A549 (cell line): ENCODE data around the gene MMP25.
"Not testable (repeated sequence)": the region's sequence is repeated elsewhere in the genome, so short reads cannot be mapped to it uniquely, and the experiment has no call there.

Experiments used
- CTCF ChIP-seq: fragments of >200 bp; sonication (Bioruptor Twin); formaldehyde crosslinking; IDR thresholded peaks from 3 replicates; pipeline ENCODE4 v1.5.1; 2016
- EP300 ChIP-seq, 2 experiments: fragments of >200 bp; sonication (Bioruptor Twin); formaldehyde crosslinking; IDR thresholded peaks; 2 replicates in 1 of 2; 3 replicates in 1 of 2; pipeline ENCODE4 v1.6.1; 2016 to 2017
- MAZ ChIP-seq: fragments of 150-350 bp; IDR thresholded peaks from 2 replicates; pipeline ENCODE4 v1.6.1; 2014; ENCODE audit warnings: antibody characterized with exemption, low read depth, low read length, borderline replicate concordance
- ZFP36 ChIP-seq: fragments of 450-650 bp; IDR thresholded peaks from 2 replicates; pipeline ENCODE4 v1.6.1; 2014; ENCODE audit warnings: borderline replicate concordance; ENCODE audit not compliant: partially characterized antibody
- TF ChIP-seq, protein P1 (sequence below): IDR thresholded peaks from 2 replicates; pipeline ENCODE4 v1.6.1; 2012
- TF ChIP-seq, protein P2 (sequence below): fragments of 200-600 bp; sonication (generic); IDR thresholded peaks from 2 replicates; pipeline ENCODE4 v1.6.1; 2016; ENCODE audit warnings: antibody characterized with exemption, mild to moderate bottlenecking, moderate library complexity

DNA sequence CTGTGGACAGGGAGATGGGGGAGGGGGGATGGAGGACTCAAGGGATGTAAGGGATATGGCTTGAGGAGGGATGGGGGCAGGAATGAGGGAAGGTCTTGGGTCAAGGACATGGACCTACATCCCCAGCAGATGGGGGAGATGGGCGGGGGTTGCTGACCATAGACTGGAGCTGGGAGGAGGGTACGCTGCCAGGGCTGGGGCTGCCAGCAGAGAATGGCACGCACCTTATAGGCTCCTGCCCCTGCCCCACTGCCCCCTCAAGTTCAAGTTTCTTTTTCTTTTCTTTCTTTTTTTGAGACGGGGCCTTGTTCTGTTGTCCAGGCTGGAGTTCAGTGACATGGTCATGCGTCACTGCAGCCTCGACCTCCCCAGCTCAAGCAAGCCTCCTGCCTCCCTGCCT is 29.6 kb downstream of the MMP25 start:
- TF ChIP-seq, protein P1, sequence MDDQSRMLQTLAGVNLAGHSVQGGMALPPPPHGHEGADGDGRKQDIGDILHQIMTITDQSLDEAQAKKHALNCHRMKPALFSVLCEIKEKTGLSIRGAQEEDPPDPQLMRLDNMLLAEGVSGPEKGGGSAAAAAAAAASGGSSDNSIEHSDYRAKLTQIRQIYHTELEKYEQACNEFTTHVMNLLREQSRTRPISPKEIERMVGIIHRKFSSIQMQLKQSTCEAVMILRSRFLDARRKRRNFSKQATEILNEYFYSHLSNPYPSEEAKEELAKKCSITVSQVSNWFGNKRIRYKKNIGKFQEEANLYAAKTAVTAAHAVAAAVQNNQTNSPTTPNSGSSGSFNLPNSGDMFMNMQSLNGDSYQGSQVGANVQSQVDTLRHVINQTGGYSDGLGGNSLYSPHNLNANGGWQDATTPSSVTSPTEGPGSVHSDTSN, result not testable (repeated sequence)
- TF ChIP-seq CTCF; EP300 (IDR thresholded peaks at IDR 0.05); MAZ; ZFP36: not testable (repeated sequence)
- TF ChIP-seq, protein P2, sequence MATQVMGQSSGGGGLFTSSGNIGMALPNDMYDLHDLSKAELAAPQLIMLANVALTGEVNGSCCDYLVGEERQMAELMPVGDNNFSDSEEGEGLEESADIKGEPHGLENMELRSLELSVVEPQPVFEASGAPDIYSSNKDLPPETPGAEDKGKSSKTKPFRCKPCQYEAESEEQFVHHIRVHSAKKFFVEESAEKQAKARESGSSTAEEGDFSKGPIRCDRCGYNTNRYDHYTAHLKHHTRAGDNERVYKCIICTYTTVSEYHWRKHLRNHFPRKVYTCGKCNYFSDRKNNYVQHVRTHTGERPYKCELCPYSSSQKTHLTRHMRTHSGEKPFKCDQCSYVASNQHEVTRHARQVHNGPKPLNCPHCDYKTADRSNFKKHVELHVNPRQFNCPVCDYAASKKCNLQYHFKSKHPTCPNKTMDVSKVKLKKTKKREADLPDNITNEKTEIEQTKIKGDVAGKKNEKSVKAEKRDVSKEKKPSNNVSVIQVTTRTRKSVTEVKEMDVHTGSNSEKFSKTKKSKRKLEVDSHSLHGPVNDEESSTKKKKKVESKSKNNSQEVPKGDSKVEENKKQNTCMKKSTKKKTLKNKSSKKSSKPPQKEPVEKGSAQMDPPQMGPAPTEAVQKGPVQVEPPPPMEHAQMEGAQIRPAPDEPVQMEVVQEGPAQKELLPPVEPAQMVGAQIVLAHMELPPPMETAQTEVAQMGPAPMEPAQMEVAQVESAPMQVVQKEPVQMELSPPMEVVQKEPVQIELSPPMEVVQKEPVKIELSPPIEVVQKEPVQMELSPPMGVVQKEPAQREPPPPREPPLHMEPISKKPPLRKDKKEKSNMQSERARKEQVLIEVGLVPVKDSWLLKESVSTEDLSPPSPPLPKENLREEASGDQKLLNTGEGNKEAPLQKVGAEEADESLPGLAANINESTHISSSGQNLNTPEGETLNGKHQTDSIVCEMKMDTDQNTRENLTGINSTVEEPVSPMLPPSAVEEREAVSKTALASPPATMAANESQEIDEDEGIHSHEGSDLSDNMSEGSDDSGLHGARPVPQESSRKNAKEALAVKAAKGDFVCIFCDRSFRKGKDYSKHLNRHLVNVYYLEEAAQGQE, result not testable (repeated sequence)
